ENCODE data around the gene METTL14. TPM values are rescaled to one million over a fixed set of nuclear protein-coding genes. Genes with fewer than 3 reads are reported as not detected.

METTL14 gene
- total RNA-seq, 1 donor from 2014 or later: 45.0 TPM

GRCh38 chr4:118761397-118762016, 76.3 kb downstream of the METTL14 start:
- Mint-ChIP-seq H3K27me3 (ENCODE audit: unreplicated experiment) (peaks cover 1% of the 10 kb centered on the region), H3K4me3 (ENCODE audit: unreplicated experiment) (no peak overlapping the region), H3K9me3 (ENCODE audit: unreplicated experiment) (no peaks in the 10 kb centered on the region), H3K4me1 (ENCODE audit: unreplicated experiment) (no peaks in the 10 kb centered on the region), H3K27ac (ENCODE audit: unreplicated experiment) (no peak overlapping the region), H3K36me3 (ENCODE audit: low read depth, unreplicated experiment) (peaks cover 30% of the 10 kb centered on the region)
- no peak for DNase-seq (ENCODE audit: low spot score)
- no peak for TF ChIP-seq CTCF (IDR thresholded peaks at IDR 0.05; ENCODE audit: unreplicated experiment)

- Mint-ChIP-seq H3K27me3 (ENCODE audit: unreplicated experiment) (peaks cover 1% of the 10 kb centered on the region), H3K36me3 (ENCODE audit: low read depth, unreplicated experiment) (peaks cover 36% of the 10 kb centered on the region), H3K4me1 (ENCODE audit: unreplicated experiment) (no peaks in the 10 kb centered on the region), H3K27ac (ENCODE audit: unreplicated experiment) (no peak overlapping the region), H3K4me3 (ENCODE audit: unreplicated experiment) (no peak overlapping the region), H3K9me3 (ENCODE audit: unreplicated experiment) (no peaks in the 10 kb centered on the region)
- no peak for TF ChIP-seq CTCF (IDR thresholded peaks at IDR 0.05; ENCODE audit: unreplicated experiment)
- DNase-seq (ENCODE audit: low spot score): no peak
Observed at GRCh38 chr4:118762155-118762554, 77.0 kb downstream of the METTL14 start.

GRCh38 chr4:118762730-118763477, 77.7 kb downstream of the METTL14 start:
- no peak for DNase-seq (ENCODE audit: low spot score)
- H3K27me3 Mint-ChIP-seq (ENCODE audit: unreplicated experiment): peaks cover 1% of the 10 kb centered on the region
- H3K9me3 Mint-ChIP-seq (ENCODE audit: unreplicated experiment): no peaks in the 10 kb centered on the region
- TF ChIP-seq CTCF (IDR thresholded peaks at IDR 0.05; ENCODE audit: unreplicated experiment): no peak
- H3K4me3 Mint-ChIP-seq (ENCODE audit: unreplicated experiment): no peak overlapping the region
- H3K4me1 Mint-ChIP-seq (ENCODE audit: unreplicated experiment): no peaks in the 10 kb centered on the region
- peaks cover 33% of the 10 kb centered on the region for H3K36me3 Mint-ChIP-seq (ENCODE audit: low read depth, unreplicated experiment)
- H3K27ac Mint-ChIP-seq (ENCODE audit: unreplicated experiment): no peak overlapping the region

Other genes with a start within 250 kb of the METTL14 start
- gene SEC24D, start 150.7 kb downstream of the METTL14 start, total RNA-seq (ENCODE audit: unreplicated experiment): 70.4 TPM
- gene SYNPO2, start 203.5 kb downstream of the METTL14 start, total RNA-seq (ENCODE audit: unreplicated experiment): 1.1 TPM

Data from endothelial cell (in vitro differentiated cells).